ENCODE results near the gene SKAP2. TPM values are rescaled to one million over a fixed set of nuclear protein-coding genes. Genes with fewer than 3 reads are reported as not detected.

SKAP2 gene
- total RNA-seq, 1 donor = 10.4 TPM

DNA sequence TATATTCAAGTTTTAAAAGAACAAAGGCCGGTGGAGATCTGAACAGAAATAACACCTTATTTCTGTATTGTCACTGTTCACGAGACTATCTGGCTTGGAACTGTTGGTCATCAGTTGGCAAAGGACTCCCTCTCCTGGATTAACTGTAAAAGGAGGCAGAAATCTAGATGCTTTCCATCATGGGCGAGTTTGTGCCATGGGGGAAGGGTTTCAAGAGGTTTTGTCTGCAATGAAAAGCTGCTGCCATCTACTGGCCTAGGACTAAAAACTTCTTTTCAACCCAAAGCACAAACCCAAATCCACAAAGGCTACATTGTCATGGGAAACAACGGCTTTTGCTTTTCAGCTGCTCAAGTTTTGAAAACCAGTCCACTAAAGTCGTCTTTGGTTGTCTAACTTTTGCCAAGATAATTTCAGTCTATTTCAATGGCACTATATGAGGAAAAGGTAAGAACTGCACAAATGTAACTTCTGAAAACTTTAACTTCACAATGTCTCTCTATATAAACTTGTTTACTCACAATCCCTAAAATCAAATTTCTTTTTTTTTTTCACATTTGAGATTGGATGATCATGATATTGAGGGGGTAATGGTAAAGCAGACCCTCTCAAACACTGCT, 196.8 kb downstream of the SKAP2 start:
- DNase-seq (ENCODE audit: low read depth) = peak; percentile 87
- TF ChIP-seq, protein P1, sequence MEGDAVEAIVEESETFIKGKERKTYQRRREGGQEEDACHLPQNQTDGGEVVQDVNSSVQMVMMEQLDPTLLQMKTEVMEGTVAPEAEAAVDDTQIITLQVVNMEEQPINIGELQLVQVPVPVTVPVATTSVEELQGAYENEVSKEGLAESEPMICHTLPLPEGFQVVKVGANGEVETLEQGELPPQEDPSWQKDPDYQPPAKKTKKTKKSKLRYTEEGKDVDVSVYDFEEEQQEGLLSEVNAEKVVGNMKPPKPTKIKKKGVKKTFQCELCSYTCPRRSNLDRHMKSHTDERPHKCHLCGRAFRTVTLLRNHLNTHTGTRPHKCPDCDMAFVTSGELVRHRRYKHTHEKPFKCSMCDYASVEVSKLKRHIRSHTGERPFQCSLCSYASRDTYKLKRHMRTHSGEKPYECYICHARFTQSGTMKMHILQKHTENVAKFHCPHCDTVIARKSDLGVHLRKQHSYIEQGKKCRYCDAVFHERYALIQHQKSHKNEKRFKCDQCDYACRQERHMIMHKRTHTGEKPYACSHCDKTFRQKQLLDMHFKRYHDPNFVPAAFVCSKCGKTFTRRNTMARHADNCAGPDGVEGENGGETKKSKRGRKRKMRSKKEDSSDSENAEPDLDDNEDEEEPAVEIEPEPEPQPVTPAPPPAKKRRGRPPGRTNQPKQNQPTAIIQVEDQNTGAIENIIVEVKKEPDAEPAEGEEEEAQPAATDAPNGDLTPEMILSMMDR (IDR thresholded peaks at IDR 0.05; ENCODE audit: insufficient read depth, low read depth, low read length) = peak; percentile 83
- H3K4me3 ChIP-seq (ENCODE audit: low read depth, low read length) = no peak overlapping the region

DNA sequence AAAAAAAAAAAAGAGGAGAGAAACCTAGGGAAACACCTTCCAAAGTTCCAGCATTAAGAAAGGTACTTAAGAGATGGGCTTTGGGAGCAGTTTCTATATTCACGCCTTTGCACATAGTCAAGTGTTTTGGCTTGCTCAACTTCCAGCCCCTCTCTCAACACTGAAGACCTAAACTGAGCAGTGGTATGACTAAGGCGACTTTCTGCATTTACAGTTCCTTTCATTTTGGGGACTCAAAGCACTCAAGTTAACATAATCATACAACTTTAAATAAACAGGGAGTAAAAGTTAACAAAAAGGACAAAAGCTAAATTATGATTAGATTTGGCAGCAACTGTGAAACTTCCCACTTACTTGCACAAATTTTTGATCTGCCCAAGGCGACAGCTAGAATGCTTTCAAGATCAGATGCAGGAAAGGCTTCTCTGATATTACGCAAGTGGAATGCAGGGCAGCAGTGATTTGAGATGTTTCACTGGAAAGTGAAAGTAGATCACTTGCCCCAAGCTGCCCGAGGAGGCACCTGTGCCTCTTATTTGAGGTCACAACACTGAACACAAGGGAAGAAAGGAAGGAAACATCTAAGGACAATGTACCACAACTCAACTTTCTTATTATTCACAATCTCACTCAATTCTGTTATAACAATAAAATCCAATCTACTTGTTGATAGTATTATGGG, 199.5 kb downstream of the SKAP2 start:
- TF ChIP-seq, protein P1 (IDR thresholded peaks at IDR 0.05; ENCODE audit: insufficient read depth, low read depth, low read length) = no peak
- peak; percentile 14 for DNase-seq (ENCODE audit: low read depth)
- no peak overlapping the region for H3K4me3 ChIP-seq (ENCODE audit: low read depth, low read length)

DNA sequence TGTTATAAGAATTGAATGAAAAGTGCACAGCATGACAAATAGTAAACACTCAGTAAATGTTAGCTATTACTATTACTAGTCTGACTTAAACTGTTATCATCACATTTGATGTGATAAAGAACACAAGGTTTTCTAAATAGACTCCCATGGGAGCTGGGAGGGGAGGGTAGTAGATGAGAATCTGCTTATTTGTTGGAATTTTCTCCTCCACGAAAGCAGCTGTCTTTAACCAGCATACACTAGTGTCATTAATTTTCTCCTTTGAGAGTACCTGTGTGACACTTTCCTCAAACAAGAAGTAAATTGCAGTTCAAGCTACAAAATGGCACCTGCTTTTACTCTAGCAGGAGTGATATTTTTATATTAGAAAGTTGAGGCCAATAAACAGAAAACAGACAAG, 200.1 kb downstream of the SKAP2 start:
- H3K4me3 ChIP-seq (ENCODE audit: low read depth, low read length) = no peak overlapping the region
- DNase-seq (ENCODE audit: low read depth) = no peak
- TF ChIP-seq, protein P1 (IDR thresholded peaks at IDR 0.05; ENCODE audit: insufficient read depth, low read depth, low read length) = no peak

DNA sequence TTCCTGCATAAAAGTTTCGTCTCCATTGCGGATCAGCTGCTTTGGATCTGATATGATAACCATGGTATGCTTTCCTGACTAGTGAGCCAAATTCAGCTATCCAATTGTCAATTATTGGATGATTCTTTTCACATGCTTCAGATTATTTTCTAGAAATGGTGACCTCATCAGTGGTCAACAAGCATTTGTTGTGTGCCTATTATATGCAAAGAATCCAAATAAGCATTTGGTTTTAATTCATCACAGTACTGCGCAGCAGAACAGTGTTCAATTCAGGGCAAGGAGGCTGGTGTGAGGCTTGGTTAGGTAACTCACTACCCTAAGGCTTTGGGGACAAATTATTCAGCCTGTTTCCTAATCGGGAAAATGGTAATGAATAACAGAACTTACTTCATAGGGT, 200.5 kb downstream of the SKAP2 start:
- H3K4me3 ChIP-seq (ENCODE audit: low read depth, low read length) = no peak overlapping the region
- TF ChIP-seq, protein P1 (IDR thresholded peaks at IDR 0.05; ENCODE audit: insufficient read depth, low read depth, low read length) = no peak
- no peak for DNase-seq (ENCODE audit: low read depth)

DNA sequence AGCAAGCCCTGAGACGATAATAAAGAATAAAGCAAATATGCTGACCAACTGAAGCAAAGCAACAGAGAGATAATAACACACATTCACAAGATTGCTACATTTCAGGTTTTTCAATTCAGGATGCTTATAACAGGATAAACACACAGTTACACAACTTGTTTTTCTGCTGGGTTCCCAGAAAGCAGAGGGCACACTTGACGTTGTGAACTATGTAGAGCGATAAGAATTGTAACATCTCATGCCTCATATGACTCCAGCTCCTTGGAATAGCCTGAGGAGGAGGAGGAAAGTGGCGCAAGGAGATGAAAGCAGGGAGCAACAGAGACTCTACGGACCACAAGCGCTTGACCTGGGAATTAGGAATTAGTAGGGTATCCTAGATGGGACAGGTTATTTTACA, 201.7 kb downstream of the SKAP2 start:
- no peak for DNase-seq (ENCODE audit: low read depth)
- no peak overlapping the region for H3K4me3 ChIP-seq (ENCODE audit: low read depth, low read length)
- TF ChIP-seq, protein P1 (IDR thresholded peaks at IDR 0.05; ENCODE audit: insufficient read depth, low read depth, low read length) = no peak

DNA sequence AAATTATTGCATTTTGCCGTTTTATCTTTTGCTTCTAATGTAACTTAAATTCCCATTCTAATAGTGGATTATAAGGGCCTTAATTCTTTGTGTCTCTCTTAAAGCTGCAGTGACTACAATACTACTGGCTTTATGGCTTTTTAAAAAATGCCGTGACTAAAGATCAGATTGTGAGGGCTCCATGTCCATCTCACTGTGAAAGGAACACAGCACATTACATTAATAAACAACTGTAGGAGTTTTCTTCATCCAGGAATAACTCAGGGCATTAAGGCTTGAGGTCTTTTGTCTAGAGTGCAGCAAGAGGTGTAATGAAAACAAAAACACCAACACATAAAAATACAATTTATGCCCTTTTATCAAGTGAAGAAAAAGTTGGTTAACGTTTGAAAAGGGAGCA, 205.3 kb downstream of the SKAP2 start:
- TF ChIP-seq, protein P1 (IDR thresholded peaks at IDR 0.05; ENCODE audit: insufficient read depth, low read depth, low read length) = no peak

More for the DNA sequence above, 205.3 kb downstream of the SKAP2 start:
- no peak for DNase-seq (ENCODE audit: low read depth)
- no peak overlapping the region for H3K4me3 ChIP-seq (ENCODE audit: low read depth, low read length)
